H1 (cell line): ENCODE results near the gene OPA3. TPM values are rescaled to one million over a fixed set of nuclear protein-coding genes. Genes with fewer than 3 reads are reported as not detected.

Experiments used
- CTCF ChIA-PET: fragments of 300-600 bp; sonication (Branson Sonifier 250); formaldehyde crosslinking; loops from one replicate; lab custom pipeline; 2021; ENCODE audit not compliant: partially characterized antibody; lab: Charles Lee
- POLR2A ChIA-PET: fragments of 300-600 bp; sonication (Branson Sonifier 250); formaldehyde crosslinking; loops from one replicate; lab custom pipeline; 2021; ENCODE audit warnings: inconsistent platforms; ENCODE audit not compliant: partially characterized antibody; lab: Charles Lee
- DNase-seq, 2 experiments: peaks; one replicate each; pipeline versions ENCODE4 v3.0.0 to v3.0.0-alpha.2; 2010 to 2022; ENCODE audit warnings: low spot score in 2 of 2, low read depth in 1 of 2, mixed read lengths in 1 of 2
- FAIRE-seq: peaks from 2 replicates; lab custom pipeline; 2011; peaks lifted over from hg19 to GRCh38; lab: Jason Lieb, UNC
- H2AFZ ChIP-seq: 2 replicates; pipeline ENCODE4 v1.8.1; 2012; ENCODE audit warnings: low read length, inconsistent platforms
- H2AK5ac ChIP-seq: 2 replicates; pipeline ENCODE4 v1.6.1; 2013; ENCODE audit warnings: low read depth, low read length
- H2BK120ac ChIP-seq: replicated peaks from 2 replicates; pipeline ENCODE3; 2013; ENCODE audit warnings: low read depth, low read length, inconsistent platforms
- H2BK12ac ChIP-seq: 2 replicates; pipeline ENCODE4 v1.6.1; 2013; ENCODE audit warnings: low read depth, low read length
- H2BK15ac ChIP-seq: 2 replicates; pipeline ENCODE4 v1.6.1; 2013; ENCODE audit warnings: low read length
- H2BK20ac ChIP-seq: 2 replicates; pipeline ENCODE4 v1.6.1; 2013; ENCODE audit warnings: low read length
- H2BK5ac ChIP-seq: 2 replicates; pipeline ENCODE4 v1.6.1; 2013; ENCODE audit warnings: low read depth, low read length
- H3K14ac ChIP-seq: 2 replicates; pipeline ENCODE4 v1.6.1; 2013; ENCODE audit warnings: inconsistent platforms; ENCODE audit not compliant: insufficient read length
- H3K18ac ChIP-seq: 2 replicates; pipeline ENCODE4 v1.6.1; 2013; ENCODE audit warnings: low read length; ENCODE audit errors: extremely low read depth
- H3K23ac ChIP-seq: 2 replicates; pipeline ENCODE4 v1.6.1; 2013; ENCODE audit warnings: inconsistent platforms; ENCODE audit not compliant: insufficient read length
- H3K23me2 ChIP-seq: 2 replicates; pipeline ENCODE4 v1.6.1; 2013; ENCODE audit warnings: low read depth, low read length
- H3K27ac ChIP-seq: 2 replicates; pipeline ENCODE4 v1.6.1; 2011; ENCODE audit warnings: low read depth, low read length, inconsistent platforms
- H3K27me3 ChIP-seq, 4 experiments: replicated peaks in 1 of 4; 1 replicate in 1 of 4; 2 replicates in 3 of 4; pipeline versions ENCODE4 v1.6.1 to v1.8.1; 2011 to 2013; ENCODE audit warnings: low read length in 3 of 4, mild to moderate bottlenecking in 3 of 4, inconsistent platforms in 2 of 4, mixed read lengths in 2 of 4, moderate library complexity in 1 of 4; ENCODE audit not compliant: control insufficient read depth in 3 of 4, insufficient read depth in 3 of 4; ENCODE audit errors: extremely low read depth in 1 of 4
- H3K36me3 ChIP-seq, 4 experiments: 2 replicates each; pipeline versions ENCODE4 v1.6.1 to v1.8.1; 2011 to 2013; ENCODE audit warnings: mild to moderate bottlenecking in 4 of 4, low read length in 3 of 4, moderate library complexity in 2 of 4, control low read depth in 1 of 4, inconsistent platforms in 1 of 4; ENCODE audit not compliant: insufficient read depth in 4 of 4, control insufficient read depth in 2 of 4
- H3K4ac ChIP-seq: replicated peaks from 2 replicates; pipeline ENCODE3; 2013; ENCODE audit warnings: low read length, low read depth, mixed read lengths, inconsistent platforms; ENCODE audit not compliant: insufficient read length
- H3K4me1 ChIP-seq, 4 experiments: replicated peaks in 1 of 4; 1 replicate in 1 of 4; 2 replicates in 3 of 4; pipeline versions ENCODE4 v1.6.1 to v1.8.1; 2011 to 2013; ENCODE audit warnings: low read length in 3 of 4, inconsistent platforms in 2 of 4, mixed read lengths in 1 of 4; ENCODE audit not compliant: insufficient read depth in 4 of 4, control insufficient read depth in 3 of 4
- H3K4me2 ChIP-seq, 2 experiments: 2 replicates each; pipeline versions ENCODE4 v1.6.1 to v1.8.1; 2011 to 2013; ENCODE audit warnings: low read depth in 2 of 2, low read length in 2 of 2, control low read depth in 1 of 2, inconsistent platforms in 1 of 2, mild to moderate bottlenecking in 1 of 2; ENCODE audit not compliant: insufficient read depth in 1 of 2
- H3K4me3 ChIP-seq, 4 experiments: fragments of 200-600, 300-600 bp in 1 of 4; sonication (generic), shearing (Covaris generic), sonication (Bioruptor Twin) in 1 of 4; 2 replicates each; pipeline versions ENCODE4 v1.5.1 to v1.8.1; 2011 to 2016; ENCODE audit warnings: low read length in 4 of 4, low read depth in 3 of 4, control low read depth in 2 of 4, inconsistent platforms in 2 of 4, mild to moderate bottlenecking in 2 of 4, mixed read lengths in 1 of 4, moderate library complexity in 1 of 4; ENCODE audit not compliant: insufficient read depth in 2 of 4; ENCODE audit errors: extremely low read depth in 1 of 4
- H3K56ac ChIP-seq: replicated peaks from 2 replicates; pipeline ENCODE3; 2013; ENCODE audit warnings: low read depth, mild to moderate bottlenecking, mixed read lengths, low read length, inconsistent platforms; ENCODE audit not compliant: insufficient read length
- H3K79me1 ChIP-seq: 2 replicates; pipeline ENCODE4 v1.6.1; 2013; ENCODE audit warnings: low read depth, low read length, control low read depth
- H3K79me2 ChIP-seq, 2 experiments: 2 replicates each; pipeline versions ENCODE4 v1.6.1 to v1.8.1; 2012 to 2013; ENCODE audit warnings: low read length in 2 of 2, mild to moderate bottlenecking in 2 of 2, inconsistent platforms in 1 of 2; ENCODE audit not compliant: insufficient read depth in 2 of 2, control insufficient read depth in 1 of 2
- H3K9ac ChIP-seq, 4 experiments: replicated peaks in 1 of 4; 1 replicate in 1 of 4; 2 replicates in 3 of 4; pipeline versions ENCODE4 v1.6.1 to v1.8.1; 2011 to 2013; ENCODE audit warnings: low read depth in 3 of 4, low read length in 3 of 4, control low read depth in 2 of 4, mild to moderate bottlenecking in 2 of 4, moderate library complexity in 2 of 4, inconsistent platforms in 1 of 4; ENCODE audit errors: extremely low read depth in 1 of 4
- H3K9me3 ChIP-seq, 2 experiments: 2 replicates each; pipeline versions ENCODE4 v1.6.1 to v1.8.1; 2012 to 2013; ENCODE audit warnings: mild to moderate bottlenecking in 2 of 2, moderate library complexity in 2 of 2, control low read depth in 1 of 2, inconsistent platforms in 1 of 2, low read depth in 1 of 2, low read length in 1 of 2, mixed read lengths in 1 of 2; ENCODE audit not compliant: insufficient read depth in 2 of 2
- H4K20me1 ChIP-seq, 2 experiments: replicated peaks in 1 of 2; 2 replicates each; pipeline versions ENCODE3 to v1.8.1; 2011 to 2013; ENCODE audit warnings: inconsistent platforms in 2 of 2, low read length in 2 of 2, mild to moderate bottlenecking in 1 of 2; ENCODE audit not compliant: insufficient read depth in 2 of 2, control insufficient read depth in 1 of 2
- H4K5ac ChIP-seq: 2 replicates; pipeline ENCODE4 v1.6.1; 2013; ENCODE audit warnings: low read length, low read depth, mixed read lengths, inconsistent platforms; ENCODE audit not compliant: insufficient read length
- H4K8ac ChIP-seq: 2 replicates; pipeline ENCODE4 v1.8.0; 2013; ENCODE audit warnings: mild to moderate bottlenecking, moderate library complexity, low read length, inconsistent platforms; ENCODE audit not compliant: insufficient read depth; ENCODE audit errors: extremely low read depth
- H4K91ac ChIP-seq: replicated peaks from 2 replicates; pipeline ENCODE3; 2013; ENCODE audit warnings: low read length, mixed read lengths, inconsistent platforms; ENCODE audit not compliant: insufficient read length
- BCL11A ChIP-seq, 2 experiments: IDR thresholded peaks; one replicate each; pipeline ENCODE4 v1.6.1; 2011; ENCODE audit warnings: low read depth in 2 of 2, low read length in 2 of 2, mild to moderate bottlenecking in 2 of 2
- CREB1 ChIP-seq: IDR thresholded peaks from 2 replicates; pipeline ENCODE4 v1.6.1; 2012; ENCODE audit warnings: inconsistent platforms
- E2F6 ChIP-seq: IDR thresholded peaks from 2 replicates; pipeline ENCODE4 v1.6.1; 2012; ENCODE audit warnings: inconsistent platforms
- HDAC2 ChIP-seq, 2 experiments: fragments of 300-600 bp in 1 of 2; sonication (generic) in 1 of 2; IDR thresholded peaks; 2 replicates each; pipeline ENCODE4 v1.6.1; 2011 to 2012; ENCODE audit warnings: low read depth in 2 of 2, low read length in 2 of 2, mild to moderate bottlenecking in 2 of 2, moderate library complexity in 2 of 2, borderline replicate concordance in 1 of 2, inconsistent platforms in 1 of 2
- KDM5A ChIP-seq: fragments of 200-600 bp; IDR thresholded peaks from 2 replicates; pipeline ENCODE4 v1.7.1; 2012; ENCODE audit warnings: mild to moderate bottlenecking, low read length, inconsistent platforms, mixed read lengths
- SIN3A ChIP-seq, 2 experiments: IDR thresholded peaks in 1 of 2; conservative IDR thresholded peaks in 1 of 2; 2 replicates each; pipeline ENCODE4 v1.6.1; 2011 to 2012; ENCODE audit warnings: low read length in 2 of 2, improper control_type of control experiment in 1 of 2, low read depth in 1 of 2, mild to moderate bottlenecking in 1 of 2
- SP1 ChIP-seq: IDR thresholded peaks from 2 replicates; pipeline ENCODE4 v1.6.1; 2011; ENCODE audit warnings: low read depth, low read length
- SP4 ChIP-seq: IDR thresholded peaks from 2 replicates; pipeline ENCODE4 v1.6.1; 2012; ENCODE audit warnings: low read length, inconsistent platforms
- SUZ12 ChIP-seq: fragments of 200-600 bp; sonication (generic); IDR thresholded peaks from 2 replicates; pipeline ENCODE4 v1.6.1; 2012; ENCODE audit warnings: mild to moderate bottlenecking, inconsistent platforms, low read length, moderate library complexity, mixed read lengths
- WGBS, 2 experiments: shearing (Covaris generic) in 1 of 2; methylation state at CpG; one replicate each; pipeline versions ENCODE4 v1.1.6 to v1.1.7; 2013 to 2015; ENCODE audit warnings: low lambda C conversion rate in 2 of 2, mixed read lengths in 2 of 2, inconsistent platforms in 1 of 2, low coverage in 1 of 2, missing lambda C conversion rate in 1 of 2; ENCODE audit not compliant: insufficient replicate concordance in 2 of 2, insufficient coverage in 1 of 2, insufficient read length in 1 of 2; ENCODE audit errors: extremely low coverage in 1 of 2, missing lambda C conversion rate in 1 of 2; 5-methylcytosine and 5-hydroxymethylcytosine counted together
- polyA plus RNA-seq, 7 experiments: library from polyadenylated mRNA; depleted of rRNA in 3 of 7; stranded (reverse) in 5 of 7; unstranded in 2 of 7; fragments of >200 nt in 5 of 7; fragments of 200-250 nt in 2 of 7; gene quantifications; 1 replicate in 5 of 7; 2 replicates in 1 of 7; 4 replicates in 1 of 7; pipeline versions ENCODE4 v1.2.1 to v1.2.3, GENCODE V29; 2011 to 2013; ENCODE audit warnings: missing spikeins in 2 of 7, mixed read lengths in 2 of 7
- total RNA-seq: library from RNA; stranded (reverse); fragmentation: NEBNext Ultra II Directional; extraction: Animal tissue kit (Norgen Biotek cat#: 25700); gene quantifications from 2 replicates; pipeline ENCODE4 v1.2.1, GENCODE V29; 2021

The OPA3 gene
- total and polyA plus RNA-seq, 2 of the 8 experiments (the other 6 are each of a cell fraction or from before 2014, with no cell fraction given) = 12.5 to 14.5 TPM

DNA sequence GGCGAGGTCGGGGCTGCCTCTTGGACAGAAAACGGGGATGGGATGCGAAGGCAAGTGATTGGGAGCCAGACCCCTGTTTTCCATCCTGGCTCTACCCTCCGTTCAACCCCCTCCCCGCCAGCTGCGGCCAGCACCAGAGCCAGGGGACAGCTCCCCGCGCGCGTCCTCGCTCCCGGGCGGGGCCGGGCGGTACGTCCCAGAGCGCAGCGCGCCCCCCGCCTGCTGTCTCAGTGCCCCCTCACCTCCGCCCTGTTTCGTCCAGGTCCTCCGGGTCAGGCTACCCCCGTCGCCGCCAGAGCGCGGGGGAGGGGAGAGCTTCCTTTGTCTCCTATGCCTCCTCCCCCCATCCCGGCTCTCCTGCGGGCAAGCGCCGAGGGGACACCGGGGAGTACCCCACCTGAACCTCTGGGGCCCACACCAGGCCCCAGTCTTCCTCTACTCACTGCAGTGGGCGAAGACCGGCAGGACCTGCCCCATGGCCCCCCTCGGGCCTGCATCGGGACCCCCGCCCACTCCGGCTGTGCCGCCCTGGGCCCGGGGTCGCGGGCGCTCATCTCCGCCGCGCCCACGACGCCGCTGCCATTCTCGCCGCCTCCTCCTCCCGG lies 88.2 kb downstream of the OPA3 start:
- Histone ChIP-seq H2BK20ac (no peak overlapping the region), H3K9ac (no peak overlapping the region), H2AK5ac (no peak overlapping the region), H3K4me3 (peak overlapping the region; percentile 53 to 83 (median 70)), H4K20me1 (peaks cover 0 to 8% of the 10 kb centered on the region in 2 experiments), H3K4ac (no peak overlapping the region), H4K8ac (no peak overlapping the region; the same call in 1 of the 2 replicates), H3K4me2 (peak overlapping the region; percentile 76 to 87), H3K14ac (no peak overlapping the region), H3K27me3 (peaks cover 0 to 10% (median 4%) of the 10 kb centered on the region in 4 experiments; a peak in 3 of 7 replicates), H4K91ac (no peak overlapping the region), H3K9me3 (no peaks in the 10 kb centered on the region), H3K23ac (no peak overlapping the region), H3K27ac (no peak overlapping the region), H2AFZ (no peak overlapping the region), H2BK120ac (no peak overlapping the region), H3K56ac (no peak overlapping the region), H2BK5ac (no peak overlapping the region), H3K79me2 (no peaks in the 10 kb centered on the region), H2BK12ac (no peak overlapping the region), H3K79me1 (no peaks in the 10 kb centered on the region), H3K36me3 (peaks cover 0 to 2% (median 0%) of the 10 kb centered on the region in 4 experiments; a peak in 1 of 8 replicates), H3K23me2 (peaks cover 19% of the 10 kb centered on the region; the same call in 1 of the 2 replicates), H4K5ac (no peak overlapping the region), H3K4me1 (peaks cover 5 to 17% (median 15%) of the 10 kb centered on the region in 4 experiments; a peak in 6 of 7 replicates), H3K18ac (no peak overlapping the region; the same call in none of the 2 replicates), H2BK15ac (no peak overlapping the region)
- DNase-seq (peak in 1 of 2 experiments; percentile 91), FAIRE-seq (no peak)
- POLR2A ChIA-PET = interaction anchor here (0.7 to 4.6 kb wide), 7 partner anchors 8 to 221 kb away, joined by 3 to 25 read pairs (median 3); partner anchors contain the start of genes FOSB and VASP
- CTCF ChIA-PET = interaction anchor here (0.9 to 3.0 kb wide), 7 partner anchors 11 to 145 kb away, joined by 3 to 37 read pairs (median 7); partner anchors contain the start of gene FOSB
- WGBS, 2 experiments = 1% methylated on average over 25 of the region's 54 CpGs; no CpG with 5 or more reads in 1 of the 2 experiments
- TF ChIP-seq HDAC2 (IDR thresholded peaks at IDR 0.05; ENCODE audit: borderline replicate concordance in 1 of 2, low read depth in 2 of 2, low read length in 2 of 2) (peak in 1 of 2 experiments; percentile 97; a peak in 2 of 4 replicates), E2F6 (no peak), SP4 (no peak), SUZ12 (no peak; the same call in 1 of the 2 replicates), SP1 (no peak), CREB1 (peak; percentile 81), SIN3A (conservative IDR thresholded peaks at IDR 0.05 in 1 of 2, IDR thresholded peaks at IDR 0.05 in 1 of 2; ENCODE audit: low read depth in 1 of 2, low read length in 2 of 2) (peak; percentile 97 to 98), BCL11A (IDR thresholded peaks at IDR 0.05; ENCODE audit: low read depth in 2 of 2, low read length in 2 of 2) (no peak), KDM5A (no peak)
